ENCODE measurements around the gene UGT2B17. TPM values are rescaled to one million over a fixed set of nuclear protein-coding genes. Genes with fewer than 3 reads are reported as not detected.
A peak's percentile ranks its signal among the peaks of the same experiment; 100 is the strongest.
"Not testable (repeated sequence)": the region's sequence is repeated elsewhere in the genome, so short reads cannot be mapped to it uniquely, and the experiment has no call there.

UGT2B17 gene
- total RNA-seq, 1 experiment from 2014 or later = not detected

DNA sequence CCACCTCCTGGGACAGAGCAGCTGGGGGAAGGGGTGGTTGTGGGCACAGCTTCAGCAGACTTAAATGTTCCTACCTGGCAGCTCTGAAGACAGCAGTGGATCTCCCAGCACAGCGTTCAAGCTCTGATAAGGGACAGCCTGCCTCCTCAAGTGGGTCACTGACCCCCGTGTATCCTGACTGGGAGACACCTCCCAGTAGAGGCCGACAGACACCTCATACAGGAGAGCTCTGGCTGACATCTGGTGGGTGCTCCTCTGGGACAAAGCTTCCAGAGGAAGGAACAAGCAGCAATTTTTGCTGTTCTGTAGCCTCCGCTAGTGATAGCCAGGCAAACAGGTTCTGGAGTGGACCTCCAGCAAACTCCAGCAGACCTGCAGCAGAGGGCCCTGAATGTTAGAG, 72.7 kb downstream of the UGT2B17 start:
- H3K27ac ChIP-seq (ENCODE audit: low read depth, low read length, poor library complexity, severe bottlenecking); H3K27me3 ChIP-seq (replicated peaks; ENCODE audit: insufficient read depth, low read depth, low read length, poor library complexity); POLR2A ChIA-PET (ENCODE audit: low non-redundant PET); H3K4me1 ChIP-seq (ENCODE audit: insufficient read depth, low read length, poor library complexity, severe bottlenecking); H3K9me3 ChIP-seq (ENCODE audit: low read depth, low read length, poor library complexity, severe bottlenecking); DNase-seq (ENCODE audit: low spot score); BruUV-seq (replicated peaks); H3K4me3 ChIP-seq (ENCODE audit: low read depth, low read length, poor library complexity, severe bottlenecking); CTCF ChIA-PET; H3K36me3 ChIP-seq (ENCODE audit: insufficient read depth, low read length, poor library complexity, severe bottlenecking); intact Hi-C loops (cut with micrococcal nuclease; ENCODE audit: unreplicated experiment): not testable (repeated sequence)

- DNase-seq (ENCODE audit: low spot score) = no peak
- ChIA-PET POLR2A (ENCODE audit: low non-redundant PET) (no interaction called here), CTCF (no interaction called here)
- H3K4me1 ChIP-seq (ENCODE audit: insufficient read depth, low read length, poor library complexity, severe bottlenecking) = no peaks in the 10 kb centered on the region
- H3K9me3 ChIP-seq (ENCODE audit: low read depth, low read length, poor library complexity, severe bottlenecking) = no peaks in the 10 kb centered on the region
- TF ChIP-seq, protein P1, sequence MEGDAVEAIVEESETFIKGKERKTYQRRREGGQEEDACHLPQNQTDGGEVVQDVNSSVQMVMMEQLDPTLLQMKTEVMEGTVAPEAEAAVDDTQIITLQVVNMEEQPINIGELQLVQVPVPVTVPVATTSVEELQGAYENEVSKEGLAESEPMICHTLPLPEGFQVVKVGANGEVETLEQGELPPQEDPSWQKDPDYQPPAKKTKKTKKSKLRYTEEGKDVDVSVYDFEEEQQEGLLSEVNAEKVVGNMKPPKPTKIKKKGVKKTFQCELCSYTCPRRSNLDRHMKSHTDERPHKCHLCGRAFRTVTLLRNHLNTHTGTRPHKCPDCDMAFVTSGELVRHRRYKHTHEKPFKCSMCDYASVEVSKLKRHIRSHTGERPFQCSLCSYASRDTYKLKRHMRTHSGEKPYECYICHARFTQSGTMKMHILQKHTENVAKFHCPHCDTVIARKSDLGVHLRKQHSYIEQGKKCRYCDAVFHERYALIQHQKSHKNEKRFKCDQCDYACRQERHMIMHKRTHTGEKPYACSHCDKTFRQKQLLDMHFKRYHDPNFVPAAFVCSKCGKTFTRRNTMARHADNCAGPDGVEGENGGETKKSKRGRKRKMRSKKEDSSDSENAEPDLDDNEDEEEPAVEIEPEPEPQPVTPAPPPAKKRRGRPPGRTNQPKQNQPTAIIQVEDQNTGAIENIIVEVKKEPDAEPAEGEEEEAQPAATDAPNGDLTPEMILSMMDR (conservative IDR thresholded peaks at IDR 0.05; ENCODE audit: low read depth, low read length) = no peak
- TF ChIP-seq EZH2 (IDR thresholded peaks at IDR 0.05; ENCODE audit: borderline replicate concordance, low read depth, low read length, poor library complexity, severe bottlenecking) = no peak
- no peak overlapping the region for H3K27ac ChIP-seq (ENCODE audit: low read depth, low read length, poor library complexity, severe bottlenecking)
- BruUV-seq (replicated peaks) = no TSS peak
- intact Hi-C loops (cut with micrococcal nuclease; ENCODE audit: unreplicated experiment) = no loop called here
- no peaks in the 10 kb centered on the region for H3K27me3 ChIP-seq (replicated peaks; ENCODE audit: insufficient read depth, low read depth, low read length, poor library complexity)
- no peak overlapping the region for H3K4me3 ChIP-seq (ENCODE audit: low read depth, low read length, poor library complexity, severe bottlenecking)
- no peaks in the 10 kb centered on the region for H3K36me3 ChIP-seq (ENCODE audit: insufficient read depth, low read length, poor library complexity, severe bottlenecking)
Observed at GRCh38 chr4:68499021-68499420, 77.1 kb downstream of the UGT2B17 start.

GRCh38 chr4:68498413-68499007, 77.6 kb downstream of the UGT2B17 start:
- intact Hi-C loops (cut with micrococcal nuclease; ENCODE audit: unreplicated experiment) = no loop called here
- TF ChIP-seq, protein P1 (conservative IDR thresholded peaks at IDR 0.05; ENCODE audit: low read depth, low read length) = peak; percentile 60
- no peak for TF ChIP-seq EZH2 (IDR thresholded peaks at IDR 0.05; ENCODE audit: borderline replicate concordance, low read depth, low read length, poor library complexity, severe bottlenecking)
- Histone ChIP-seq H3K9me3 (ENCODE audit: low read depth, low read length, poor library complexity, severe bottlenecking) (no peaks in the 10 kb centered on the region), H3K36me3 (ENCODE audit: insufficient read depth, low read length, poor library complexity, severe bottlenecking) (no peaks in the 10 kb centered on the region), H3K27ac (ENCODE audit: low read depth, low read length, poor library complexity, severe bottlenecking) (no peak overlapping the region), H3K4me1 (ENCODE audit: insufficient read depth, low read length, poor library complexity, severe bottlenecking) (no peaks in the 10 kb centered on the region), H3K27me3 (replicated peaks; ENCODE audit: insufficient read depth, low read depth, low read length, poor library complexity) (no peaks in the 10 kb centered on the region), H3K4me3 (ENCODE audit: low read depth, low read length, poor library complexity, severe bottlenecking) (no peak overlapping the region)
- CTCF ChIA-PET = no interaction called here
- peak; percentile 45 for DNase-seq (ENCODE audit: low spot score)
- BruUV-seq (replicated peaks) = no TSS peak
- POLR2A ChIA-PET (ENCODE audit: low non-redundant PET) = no interaction called here

- no TSS peak for BruUV-seq (replicated peaks)
- Histone ChIP-seq H3K4me1 (ENCODE audit: insufficient read depth, low read length, poor library complexity, severe bottlenecking) (no peaks in the 10 kb centered on the region), H3K36me3 (ENCODE audit: insufficient read depth, low read length, poor library complexity, severe bottlenecking) (no peaks in the 10 kb centered on the region), H3K9me3 (ENCODE audit: low read depth, low read length, poor library complexity, severe bottlenecking) (no peaks in the 10 kb centered on the region), H3K27me3 (replicated peaks; ENCODE audit: insufficient read depth, low read depth, low read length, poor library complexity) (no peaks in the 10 kb centered on the region), H3K27ac (ENCODE audit: low read depth, low read length, poor library complexity, severe bottlenecking) (peak overlapping the region; percentile 37), H3K4me3 (ENCODE audit: low read depth, low read length, poor library complexity, severe bottlenecking) (no peak overlapping the region)
- ChIA-PET POLR2A (ENCODE audit: low non-redundant PET) (no interaction called here), CTCF (no interaction called here)
- intact Hi-C loops (cut with micrococcal nuclease; ENCODE audit: unreplicated experiment) = no loop called here
- DNase-seq (ENCODE audit: low spot score) = no peak
- no peak for TF ChIP-seq EZH2 (IDR thresholded peaks at IDR 0.05; ENCODE audit: borderline replicate concordance, low read depth, low read length, poor library complexity, severe bottlenecking)
- TF ChIP-seq, protein P1 (conservative IDR thresholded peaks at IDR 0.05; ENCODE audit: low read depth, low read length) = no peak
Observed at GRCh38 chr4:68494688-68495087, 81.4 kb downstream of the UGT2B17 start.
